Measurements from ENCODE around the gene OSBPL10. TPM values are rescaled to one million over a fixed set of nuclear protein-coding genes. Genes with fewer than 3 reads are reported as not detected.

OSBPL10 gene
- total and polyA plus RNA-seq, 2 of the 4 experiments (the other 2 are of a cell fraction): 9.5 to 10.1 TPM

- H4K5ac ChIP-seq (ENCODE audit: low read depth, low read length): no peak overlapping the region
- dilution Hi-C loops (cut with HindIII; ENCODE audit: low sequenced_read_pairs, unreplicated experiment) (no loop called here), intact Hi-C loops (cut with micrococcal nuclease) (no loop called here), in situ Hi-C loops (cut with MboI; ENCODE audit: low sequenced_read_pairs) (no loop called here)
- H4K8ac ChIP-seq (ENCODE audit: low read depth in 2 of 2, low read length in 2 of 2): no peak overlapping the region
- H2BK15ac ChIP-seq (ENCODE audit: low read depth, low read length): no peak overlapping the region
- no peak overlapping the region for H3K4me3 ChIP-seq (ENCODE audit: insufficient read depth, low read depth, low read length)
- ATAC-seq (ENCODE audit: low read depth) (no peak), DNase-seq (no peak)
- H4K20me1 ChIP-seq (ENCODE audit: insufficient read depth, low read length): no peaks in the 10 kb centered on the region
- POLR2A ChIA-PET (ENCODE audit: unreplicated experiment): interaction anchor here (0.5 to 0.6 kb wide), 2 partner anchors 108 to 381 kb away, joined by 3 to 9 read pairs; no protein-coding TSS in a partner anchor
- H3K4me2 ChIP-seq (ENCODE audit: low read depth, low read length): no peak overlapping the region
- peaks cover 3% of the 10 kb centered on the region for H3K4me1 ChIP-seq (ENCODE audit: control insufficient read depth, insufficient read depth, low read length)
- no peak overlapping the region for H3K14ac ChIP-seq (replicated peaks; ENCODE audit: low read depth, low read length)
- H3K36me3 ChIP-seq (ENCODE audit: control insufficient read depth, insufficient read depth, low read length): no peaks in the 10 kb centered on the region
- no peak overlapping the region for H2AFZ ChIP-seq (replicated peaks; ENCODE audit: low read length, poor library complexity)
- peaks cover 4 to 9% of the 10 kb centered on the region in 2 experiments; a peak in 1 of 4 replicates for H3K79me1 ChIP-seq (ENCODE audit: low read depth in 1 of 2, low read length in 2 of 2)
- no peak overlapping the region for H3K56ac ChIP-seq (ENCODE audit: extremely low read depth, insufficient read depth, low read length)
- no peak overlapping the region for H2BK5ac ChIP-seq (ENCODE audit: low read depth, low read length, poor library complexity, severe bottlenecking)
- CTCF ChIA-PET: interaction anchor here (0.6 kb wide), 1 partner anchor 18 kb away, joined by 7 read pairs; no protein-coding TSS in a partner anchor
- peaks cover 3% of the 10 kb centered on the region; the same call in 1 of the 2 replicates for H3K9me1 ChIP-seq (ENCODE audit: insufficient read depth, low read length)
- no peak overlapping the region for H4K91ac ChIP-seq (ENCODE audit: insufficient read depth, low read depth, low read length)
- no CpG with 5 or more reads among the region's 4 CpGs for WGBS, 2 experiments (ENCODE audit: extremely low coverage in 2 of 2, insufficient read length in 1 of 2)
- no peak overlapping the region for H2BK20ac ChIP-seq (ENCODE audit: low read depth, low read length)
- H2BK120ac ChIP-seq (ENCODE audit: low read depth, low read length): no peak overlapping the region
- H3K27me3 ChIP-seq (ENCODE audit: control insufficient read depth, insufficient read depth, low read length): no peaks in the 10 kb centered on the region
- TF ChIP-seq CHD1 (IDR thresholded peaks at IDR 0.05; ENCODE audit: low read depth, low read length) (no peak), BHLHE40 (IDR thresholded peaks at IDR 0.05; ENCODE audit: low read depth, low read length) (no peak), MAFK (IDR thresholded peaks at IDR 0.05; ENCODE audit: low read depth, low read length) (no peak), CEBPB (IDR thresholded peaks at IDR 0.05; ENCODE audit: low read depth, low read length) (no peak), SMC3 (IDR thresholded peaks at IDR 0.05; ENCODE audit: low read depth, low read length) (no peak), RAD21 (IDR thresholded peaks at IDR 0.05; ENCODE audit: low read length) (no peak), RCOR1 (IDR thresholded peaks at IDR 0.05; ENCODE audit: insufficient replicate concordance, low read length) (no peak), RFX5 (IDR thresholded peaks at IDR 0.05; ENCODE audit: low read depth, low read length) (no peak), ELK1 (IDR thresholded peaks at IDR 0.05; ENCODE audit: borderline replicate concordance, low read depth, low read length) (no peak), USF2 (IDR thresholded peaks at IDR 0.05; ENCODE audit: low read depth, low read length) (no peak)
- BruUV-seq (replicated peaks): no TSS peak
- no peak overlapping the region for H2AK9ac ChIP-seq (replicated peaks; ENCODE audit: low read depth, low read length, poor library complexity)
- H3K4ac ChIP-seq (ENCODE audit: low read depth, low read length): no peak overlapping the region
- peaks cover 3% of the 10 kb centered on the region; the same call in 1 of the 2 replicates for H3K9me3 ChIP-seq (ENCODE audit: control insufficient read depth, insufficient read depth, low read length)
- no peak overlapping the region for H3K27ac ChIP-seq (ENCODE audit: insufficient read depth, low read length)
- H2AK5ac ChIP-seq (ENCODE audit: low read depth, low read length): no peak overlapping the region
- H3K18ac ChIP-seq (ENCODE audit: low read depth, low read length): no peak overlapping the region
- H3K23ac ChIP-seq (ENCODE audit: low read depth, low read length): no peak overlapping the region; the same call in 1 of the 2 replicates
- no peak overlapping the region for H3K9ac ChIP-seq (ENCODE audit: low read depth, low read length)
Observed at GRCh38 chr3:31947162-31947561, 33.9 kb downstream of the OSBPL10 start.
